Neural cell (in vitro differentiated cells): ENCODE measurements around the gene LDB3.

Experiments
- CTCF ChIP-seq: fragments of 450-650 bp; IDR thresholded peaks from 2 replicates; pipeline ENCODE4 v1.5.1; 2014; ENCODE audit warnings: antibody characterized with exemption, mild to moderate bottlenecking, moderate library complexity; ENCODE audit not compliant: poor library complexity, severe bottlenecking
- EZH2 ChIP-seq: fragments of 200-600, 300-800 bp; shearing (Covaris generic), sonication (generic); IDR thresholded peaks from 2 replicates; pipeline ENCODE4 v1.6.1; 2014; ENCODE audit warnings: antibody characterized with exemption, low read length, borderline replicate concordance, mild to moderate bottlenecking; ENCODE audit not compliant: insufficient read depth, poor library complexity, severe bottlenecking
- POLR2AphosphoS5 ChIP-seq: IDR thresholded peaks from 2 replicates; pipeline ENCODE4 v1.6.1; 2012
- RAD21 ChIP-seq: fragments of 450-650 bp; conservative IDR thresholded peaks from 2 replicates; pipeline ENCODE4 v1.6.1; 2014; ENCODE audit warnings: antibody characterized with exemption, mild to moderate bottlenecking, moderate library complexity
- REST ChIP-seq: IDR thresholded peaks from 2 replicates; pipeline ENCODE4 v1.6.1; 2012; ENCODE audit warnings: borderline replicate concordance

- TF ChIP-seq CTCF, result no peak
- no peak for TF ChIP-seq EZH2
- TF ChIP-seq RAD21, result no peak
- no peak for TF ChIP-seq POLR2AphosphoS5
- TF ChIP-seq REST, result no peak
Observed at GRCh38 chr10:86673216-86673826, 5.0 kb downstream of the LDB3 start.
